Left ventricle myocardium superior (tissue), 1 donor: Measurements from ENCODE around the gene DOK6. TPM values are rescaled to one million over a fixed set of nuclear protein-coding genes. Genes with fewer than 3 reads are reported as not detected.
A peak's percentile ranks its signal among the peaks of the same experiment; 100 is the strongest.

Experiments
- ATAC-seq: fragments of 200-7000 bp; cut with Tn5 transposase; one replicate; pipeline ENCODE4 v1.9.1; 2020; ENCODE audit warnings: mild to moderate bottlenecking, moderate library complexity
- DNase-seq: peaks from one replicate; pipeline ENCODE4 v3.0.0-alpha.2; 2020
- intact Hi-C: fragments of 100-400 bp; cut with micrococcal nuclease; formaldehyde crosslinking; loops from one replicate; pipeline ENCODE4 v1.11.0; 2022
- total RNA-seq: library from RNA; stranded (reverse); fragmentation: NEBNext Ultra II Directional; extraction: Animal tissue kit (Norgen Biotek cat#: 25700); gene quantifications from one replicate; pipeline ENCODE4 v1.2.1, GENCODE V29; 2021
- donor health status: DM: no; HTN: yes; CAD: no; lungs with severe emphysema.

Gene DOK6
- total RNA-seq, 1 donor from 2014 or later: 15.5 TPM

DNA sequence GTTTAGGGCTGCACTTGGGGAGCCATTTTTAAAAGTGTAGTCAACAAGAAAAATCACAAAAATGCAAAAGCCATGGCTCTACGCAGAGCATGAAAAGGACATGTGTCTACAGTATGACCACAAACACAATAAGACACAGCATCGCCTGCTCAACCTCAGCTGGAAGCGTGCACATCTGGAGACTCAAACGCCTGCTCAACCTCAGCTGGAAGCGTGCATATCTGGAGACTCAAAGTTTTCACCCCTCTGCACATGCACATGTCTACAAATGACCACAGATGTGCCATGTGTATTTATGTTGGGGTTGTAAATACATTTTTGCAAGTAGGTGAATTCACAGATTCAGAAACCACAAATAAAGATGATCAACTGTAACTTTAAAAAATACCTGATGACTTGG, 196.9 kb downstream of the DOK6 start:
- no peak for DNase-seq
- intact Hi-C loops: no loop called here
- ATAC-seq: no peak

DNA sequence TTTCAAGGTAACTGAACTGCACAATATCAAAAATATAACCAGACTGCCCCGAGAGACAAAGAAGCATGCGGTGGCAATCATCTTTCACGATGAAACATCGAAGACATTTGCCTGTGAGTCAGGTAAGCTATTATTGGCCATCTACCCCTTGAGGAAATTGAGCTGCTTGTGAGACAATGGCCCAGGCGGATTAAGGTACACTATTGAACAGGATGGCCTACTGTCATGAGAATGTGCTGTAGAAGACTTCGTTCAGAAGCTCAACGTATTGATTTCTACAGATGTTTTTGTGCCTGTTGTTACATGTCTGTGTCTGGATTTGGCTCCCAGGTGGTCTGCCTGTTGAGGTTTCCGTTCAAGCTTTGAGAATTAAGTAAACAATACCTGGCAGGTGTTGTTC, 198.7 kb downstream of the DOK6 start:
- ATAC-seq (no peak), DNase-seq (no peak)
- intact Hi-C loops: no loop called here

DNA sequence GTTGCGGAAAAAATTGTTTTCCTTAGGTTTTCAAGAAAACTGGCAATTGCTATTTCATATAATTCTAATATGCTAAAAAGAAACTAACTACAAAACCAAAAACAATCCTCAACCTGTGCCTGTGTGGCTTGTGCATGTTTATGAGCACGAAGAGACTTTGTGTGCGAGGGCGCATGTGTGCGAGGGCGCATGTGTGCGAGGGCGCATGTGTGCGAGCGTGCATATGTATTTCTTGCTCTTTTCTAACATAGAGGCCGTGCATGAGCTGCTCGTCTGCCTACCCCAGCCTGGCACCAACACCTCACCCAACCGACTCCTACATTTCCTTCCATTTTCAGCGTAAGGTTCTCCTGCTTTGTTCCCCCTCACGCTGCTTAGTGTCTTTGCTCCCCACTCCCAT, 211.6 kb downstream of the DOK6 start:
- ATAC-seq: no peak
- intact Hi-C loops: no loop called here
- no peak for DNase-seq

DNA sequence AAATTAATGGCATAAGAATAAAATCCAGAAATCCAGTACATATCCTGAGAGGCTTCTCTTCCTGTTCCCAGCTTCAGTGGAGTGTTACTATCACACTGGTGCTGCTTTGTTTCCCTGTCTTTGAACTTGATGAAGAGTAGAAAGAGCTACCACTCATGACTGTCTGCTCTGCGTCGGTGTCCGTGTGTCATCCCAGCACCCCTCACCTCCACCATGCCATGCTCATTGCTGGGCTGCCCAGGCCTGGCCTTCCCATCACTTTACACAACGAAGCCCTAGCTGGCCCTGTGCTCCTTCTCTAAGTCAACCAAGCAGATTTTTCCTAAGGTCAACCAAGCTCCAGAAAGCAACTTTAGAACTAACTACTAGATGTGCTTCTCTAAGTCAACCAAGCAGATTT, 215.4 kb downstream of the DOK6 start:
- intact Hi-C loops: no loop called here
- DNase-seq (no peak), ATAC-seq (no peak)

DNA sequence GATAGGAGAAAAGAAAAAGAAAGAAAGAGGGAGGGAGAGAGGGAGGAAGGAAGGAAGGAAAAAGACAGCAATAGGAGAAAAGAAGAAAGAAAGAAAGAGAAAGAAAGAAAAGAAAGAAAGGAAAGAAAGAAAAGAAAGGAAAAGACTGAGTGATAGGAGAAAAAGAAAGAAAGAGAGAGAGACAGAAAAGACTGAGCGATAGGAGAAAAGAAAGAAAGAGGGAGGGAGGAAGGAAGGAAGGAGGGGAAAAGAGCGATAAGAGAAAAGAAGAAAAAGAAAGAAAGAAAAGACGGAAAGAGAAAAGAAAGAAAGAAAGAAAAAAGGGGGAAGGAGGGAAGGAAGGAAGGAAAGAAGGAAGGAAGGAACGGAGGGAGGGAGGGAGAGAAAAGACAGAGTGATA, 216.7 kb downstream of the DOK6 start:
- no peak for DNase-seq
- ATAC-seq: no peak
- intact Hi-C loops: no loop called here

DNA sequence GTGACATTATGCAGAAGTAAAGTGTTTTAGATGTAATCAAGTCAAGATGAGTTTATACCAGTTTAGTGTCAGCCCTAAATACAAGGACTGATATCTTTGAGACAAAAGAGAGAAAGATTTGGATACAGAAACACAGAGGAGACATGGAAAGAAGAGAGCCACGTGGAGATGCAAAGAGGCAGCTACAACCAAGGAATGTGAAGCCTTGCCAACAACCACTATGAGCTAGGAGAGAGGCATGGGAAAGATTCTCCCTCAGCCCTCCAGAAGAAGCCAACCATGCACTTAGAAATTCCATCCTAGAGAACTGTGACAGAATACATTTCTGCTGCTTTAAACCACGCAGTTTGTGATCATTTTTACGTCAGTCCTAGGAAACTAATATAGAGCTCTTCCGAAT, 217.2 kb downstream of the DOK6 start:
- ATAC-seq (no peak), DNase-seq (no peak)
- intact Hi-C loops: no loop called here

DNA sequence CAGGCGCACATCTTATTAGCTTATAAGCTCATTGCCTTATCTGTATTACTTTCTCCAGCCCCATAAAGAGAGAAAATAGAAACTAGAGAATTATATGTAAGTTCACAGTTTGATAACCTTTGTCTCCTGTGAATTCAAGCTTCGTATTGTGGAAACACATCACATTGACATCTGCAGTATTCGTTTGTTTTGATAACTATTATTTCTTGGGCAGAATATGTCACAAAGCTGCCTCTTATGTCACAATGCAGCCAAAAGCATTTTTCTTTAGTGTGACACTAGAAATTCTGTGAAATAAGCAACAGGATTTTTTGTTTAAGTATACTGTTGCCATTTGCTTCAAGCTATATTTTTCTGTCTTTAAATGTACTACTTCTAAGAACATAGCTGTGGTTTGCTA, 221.5 kb downstream of the DOK6 start:
- DNase-seq (no peak), ATAC-seq (no peak)
- intact Hi-C loops: no loop called here

DNA sequence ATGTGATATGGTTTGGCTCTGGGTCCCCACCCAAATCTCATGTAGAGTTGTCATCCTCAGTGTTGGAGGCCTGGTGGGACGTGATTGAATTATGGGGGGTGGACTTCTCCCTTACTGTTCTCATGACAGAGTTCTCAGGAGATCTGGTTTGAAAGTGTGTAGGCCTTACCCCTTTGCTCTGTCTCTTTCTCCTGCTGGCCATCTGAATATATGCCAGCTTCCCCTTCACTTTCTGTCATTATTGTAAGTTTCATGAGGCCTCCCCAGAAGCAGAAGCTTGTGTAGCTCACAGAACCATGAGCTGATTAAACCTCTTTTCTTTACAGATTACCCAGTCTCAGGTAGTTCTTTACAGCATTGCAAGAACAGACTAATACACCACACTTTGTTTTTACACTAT, 222.3 kb downstream of the DOK6 start:
- DNase-seq (no peak), ATAC-seq (no peak)
- intact Hi-C loops: no loop called here

DNA sequence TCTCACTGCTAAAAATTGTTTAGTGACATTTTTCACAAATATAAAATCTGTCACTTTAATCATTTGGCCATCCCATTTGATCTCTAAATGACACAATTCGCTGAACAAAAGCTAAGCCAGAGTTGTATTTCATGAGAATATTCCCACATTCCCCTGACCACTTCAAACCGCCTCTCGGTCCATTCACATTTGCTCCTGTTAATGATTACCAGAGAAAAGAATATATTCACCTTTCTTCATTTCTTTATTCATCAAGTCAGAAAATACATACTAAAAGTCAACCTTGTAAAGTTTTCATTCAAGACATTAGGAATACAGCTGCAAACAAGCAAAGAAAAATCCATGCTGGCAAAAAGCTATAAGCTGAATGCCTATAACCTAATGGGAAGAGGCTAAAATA, 225.5 kb downstream of the DOK6 start:
- ATAC-seq: no peak
- intact Hi-C loops: no loop called here
- no peak for DNase-seq

DNA sequence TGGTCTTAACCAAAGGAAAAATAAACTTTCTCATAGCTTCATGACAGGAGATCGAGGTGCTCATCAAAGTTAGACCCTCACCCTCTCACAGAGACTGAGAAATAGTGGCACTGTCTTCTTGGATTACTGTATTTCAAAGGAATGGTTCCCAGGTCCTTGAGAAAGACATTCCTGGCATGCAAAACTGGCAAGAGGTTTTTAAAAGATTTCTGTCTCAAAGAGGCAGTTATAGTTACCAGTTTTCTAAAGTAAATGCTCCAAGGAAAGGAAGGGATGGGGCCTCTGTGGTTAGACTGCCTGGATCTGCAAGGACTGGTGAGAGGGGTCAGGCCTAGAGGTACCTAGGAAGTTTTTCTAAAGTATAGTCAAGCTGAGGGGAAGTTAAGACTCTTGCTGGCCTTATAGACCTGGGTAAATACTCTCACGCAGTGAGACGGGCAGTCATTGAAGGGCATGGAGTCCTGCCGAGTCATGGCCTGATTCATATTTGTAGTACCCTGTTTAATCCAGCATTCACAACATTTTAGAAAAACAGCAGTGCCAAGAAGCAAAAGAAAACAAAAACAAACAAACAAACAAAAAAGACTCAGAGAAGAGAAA, 226.1 kb downstream of the DOK6 start:
- intact Hi-C loops: no loop called here
- DNase-seq: no peak
- ATAC-seq: no peak

DNA sequence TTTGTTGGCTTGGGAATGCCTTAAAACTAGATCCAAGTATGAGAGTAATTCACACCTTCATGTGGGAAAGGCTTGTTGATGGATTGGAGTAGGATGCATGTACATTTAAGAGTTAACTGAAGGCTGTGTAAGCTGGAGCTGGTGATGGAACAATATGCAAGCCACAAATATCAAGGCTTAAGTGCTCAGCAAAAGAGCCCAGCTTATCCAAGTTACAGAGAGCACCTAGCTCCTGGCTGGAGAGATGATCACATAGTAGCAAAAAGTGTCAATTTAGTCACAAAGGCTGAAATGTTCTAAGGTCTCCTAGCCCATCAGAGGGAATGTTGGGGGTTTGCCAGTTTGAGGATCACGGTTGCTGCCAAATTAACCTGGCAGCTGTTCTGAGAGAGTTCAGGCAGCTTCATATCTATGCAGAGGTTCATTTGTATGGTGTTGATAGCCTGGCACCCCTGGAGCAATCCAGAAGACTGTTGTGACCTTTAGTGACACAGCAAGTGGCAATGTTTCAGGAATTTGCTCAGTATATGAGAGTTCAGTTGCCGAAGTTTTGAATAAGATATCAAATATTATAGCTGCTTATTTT, 228.2 kb downstream of the DOK6 start:
- ATAC-seq: peak; percentile 93
- intact Hi-C loops: no loop called here
- no peak for DNase-seq

DNA sequence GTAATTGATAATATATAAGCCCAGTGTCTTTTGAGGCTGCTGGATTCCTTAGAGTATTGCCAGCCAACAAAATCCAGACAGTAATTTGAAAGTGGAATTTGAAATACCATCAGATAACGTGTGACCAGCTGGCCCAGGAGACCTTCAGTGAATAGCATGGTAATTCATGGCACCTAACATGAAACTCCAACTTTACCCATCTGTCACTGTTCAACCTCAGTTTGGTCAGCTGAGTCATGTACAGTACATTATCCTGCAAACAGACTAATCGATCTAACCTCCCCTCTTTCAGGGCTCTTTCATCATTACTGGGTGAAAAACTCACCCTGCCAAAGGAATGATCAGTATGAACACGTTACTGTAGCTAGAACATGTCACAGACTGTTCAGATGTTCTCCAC, 230.6 kb downstream of the DOK6 start:
- intact Hi-C loops: no loop called here
- DNase-seq (no peak), ATAC-seq (no peak)

DNA sequence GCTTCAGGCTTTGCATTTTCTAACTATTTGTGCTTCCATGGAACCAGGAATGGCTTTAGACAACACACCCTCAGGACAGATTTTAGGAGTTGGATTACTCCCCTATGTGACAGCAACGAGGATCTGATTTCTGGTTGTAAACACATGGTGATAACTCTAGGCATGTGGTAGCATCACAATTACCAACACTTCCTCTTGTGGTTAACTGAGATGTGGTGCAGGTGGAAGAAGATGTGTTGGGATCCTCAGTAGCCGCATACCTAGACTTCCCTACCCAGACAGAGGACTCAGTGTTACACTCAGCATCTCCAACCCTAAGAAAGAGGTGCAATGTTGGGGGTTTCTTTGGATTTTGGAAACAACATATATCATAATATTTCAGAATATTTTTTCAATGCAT, 234.8 kb downstream of the DOK6 start:
- no peak for DNase-seq
- intact Hi-C loops: no loop called here
- no peak for ATAC-seq

DNA sequence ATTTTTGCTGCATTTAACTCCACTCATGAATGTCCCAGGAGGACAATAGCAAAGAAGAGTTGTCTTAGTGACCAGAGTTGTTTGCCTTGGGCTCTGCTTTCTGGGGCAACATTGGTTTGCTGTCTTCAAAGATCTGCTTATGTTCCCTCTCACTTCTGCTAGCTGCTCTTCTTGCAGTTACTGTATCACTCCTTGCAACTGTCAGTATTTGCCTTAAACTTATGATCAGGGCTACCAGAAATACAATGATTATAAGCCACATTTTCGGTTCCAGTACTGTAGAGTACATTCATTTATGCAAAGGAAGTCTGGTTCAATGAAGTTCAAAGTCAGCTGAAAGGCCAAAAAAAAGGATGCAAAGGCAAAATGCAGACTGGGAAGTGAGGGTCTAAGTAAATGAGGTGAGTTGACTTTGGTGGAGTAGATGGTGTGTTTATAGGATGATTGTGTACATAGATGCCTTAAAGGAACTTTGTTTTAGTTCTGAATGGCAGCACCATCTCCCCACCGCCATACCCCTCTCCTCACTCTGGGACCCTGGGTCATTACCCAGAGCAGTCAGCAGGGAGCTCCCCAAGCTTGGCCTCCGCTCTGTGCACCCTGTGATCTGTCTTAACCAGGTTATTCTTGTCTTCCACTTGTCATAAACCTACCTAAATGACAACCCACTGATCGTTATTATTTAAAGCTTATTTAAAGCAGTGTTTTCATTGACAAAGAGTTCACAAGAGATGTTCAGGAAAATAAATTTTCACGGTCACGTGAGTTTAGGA, 236.0 kb downstream of the DOK6 start:
- no peak for DNase-seq
- intact Hi-C loops: no loop called here
- peak; percentile 68 for ATAC-seq

DNA sequence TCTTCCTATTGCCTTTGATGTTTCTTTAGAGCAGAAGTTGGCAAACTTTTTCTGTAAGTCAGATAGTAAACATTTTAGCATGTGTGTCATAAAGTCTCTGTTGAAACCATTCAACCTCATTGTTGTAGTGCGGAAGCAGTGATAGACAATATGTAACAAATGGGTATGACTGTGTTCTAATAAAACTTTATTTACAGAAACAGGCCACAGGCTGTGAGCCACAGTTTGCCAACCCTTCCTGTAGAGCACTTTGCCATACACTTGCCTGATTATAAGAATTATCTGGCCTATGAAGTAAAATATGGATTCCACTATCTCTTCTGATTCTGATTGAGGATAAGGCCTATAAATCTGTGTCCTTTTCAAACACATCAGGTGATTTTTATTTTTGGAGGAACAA, 237.4 kb downstream of the DOK6 start:
- DNase-seq (no peak), ATAC-seq (no peak)
- intact Hi-C loops: no loop called here

DNA sequence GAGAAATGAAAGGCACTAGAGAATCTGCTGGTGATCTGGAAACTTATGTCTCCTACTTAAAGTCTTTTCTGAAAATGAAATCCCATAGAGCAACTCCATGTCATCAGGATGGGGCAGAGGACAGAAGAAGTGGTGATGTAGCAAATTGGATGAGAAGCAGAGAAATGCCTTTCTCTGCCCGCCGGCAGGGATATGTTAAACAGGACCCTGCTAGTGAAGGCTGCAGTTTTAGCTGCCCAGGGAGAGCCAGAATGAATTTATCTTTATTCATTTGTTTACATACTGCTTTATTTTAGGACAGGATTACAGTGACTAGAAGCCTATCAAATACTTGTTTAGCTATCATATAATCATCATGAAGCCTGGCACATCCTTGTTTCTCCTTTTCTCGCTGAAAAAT, 247.0 kb downstream of the DOK6 start:
- ATAC-seq: no peak
- intact Hi-C loops: no loop called here
- no peak for DNase-seq

DNA sequence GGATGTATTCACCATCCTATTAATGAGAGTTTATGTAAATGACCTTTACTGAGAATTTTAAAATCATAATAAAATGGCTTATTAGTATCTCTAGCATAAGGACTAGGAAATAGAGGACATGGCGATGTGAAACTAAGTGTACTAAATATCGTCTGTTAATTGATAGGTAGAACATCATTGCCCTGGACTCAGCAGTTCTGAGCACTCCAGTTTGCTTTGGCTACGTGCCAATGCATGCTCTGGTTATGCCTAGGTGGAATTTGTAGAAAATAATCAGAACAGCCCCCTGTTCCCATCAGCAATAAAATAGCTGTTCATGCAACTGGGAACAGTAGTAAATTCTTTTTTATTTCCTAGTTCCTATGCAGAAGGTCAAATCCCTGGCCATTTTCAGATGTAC, 247.8 kb downstream of the DOK6 start:
- ATAC-seq: no peak

DNA sequence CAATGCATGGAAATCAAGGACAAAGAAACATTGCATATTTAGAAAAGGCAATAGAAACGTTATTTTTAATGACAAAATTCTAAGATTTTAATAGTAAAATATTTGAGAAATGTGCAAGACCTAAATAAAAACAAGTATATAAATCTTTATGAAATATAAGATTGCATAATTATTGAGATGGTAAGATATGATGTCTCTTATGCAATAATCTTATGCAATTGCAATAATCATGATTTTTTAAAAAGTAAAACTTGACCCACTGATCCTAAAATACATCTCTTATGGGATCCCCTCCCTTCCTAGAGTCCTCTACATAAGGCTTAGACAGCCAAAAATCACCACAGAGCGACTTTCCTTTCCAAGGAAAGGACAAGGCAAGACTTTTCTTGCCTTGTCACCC, 249.0 kb downstream of the DOK6 start:
- no peak for DNase-seq
- intact Hi-C loops: no loop called here
- ATAC-seq: no peak

More for the DNA sequence above, 247.8 kb downstream of the DOK6 start:
- intact Hi-C loops: no loop called here
- no peak for DNase-seq

DNA sequence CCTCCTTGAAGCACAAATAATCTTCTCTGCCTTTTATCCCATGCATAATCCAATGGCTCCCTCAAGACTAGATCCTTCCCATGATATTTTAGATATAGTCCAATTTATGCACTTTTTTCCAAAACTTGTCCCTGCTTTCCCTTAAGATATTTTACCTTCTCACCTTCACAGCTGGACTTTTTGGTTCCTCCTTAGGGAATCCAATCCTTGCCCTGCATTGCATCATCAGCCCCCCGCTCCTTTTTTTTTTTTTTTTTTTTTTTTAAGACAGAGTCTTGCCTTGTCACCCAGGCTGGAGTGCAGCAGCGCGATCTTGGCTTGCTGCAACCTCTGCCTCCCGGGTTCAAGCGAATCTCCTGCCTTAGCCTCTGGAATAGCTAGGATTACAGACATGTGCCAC, 250.6 kb downstream of the DOK6 start:
- intact Hi-C loops: no loop called here
- DNase-seq (no peak), ATAC-seq (no peak)

DNA sequence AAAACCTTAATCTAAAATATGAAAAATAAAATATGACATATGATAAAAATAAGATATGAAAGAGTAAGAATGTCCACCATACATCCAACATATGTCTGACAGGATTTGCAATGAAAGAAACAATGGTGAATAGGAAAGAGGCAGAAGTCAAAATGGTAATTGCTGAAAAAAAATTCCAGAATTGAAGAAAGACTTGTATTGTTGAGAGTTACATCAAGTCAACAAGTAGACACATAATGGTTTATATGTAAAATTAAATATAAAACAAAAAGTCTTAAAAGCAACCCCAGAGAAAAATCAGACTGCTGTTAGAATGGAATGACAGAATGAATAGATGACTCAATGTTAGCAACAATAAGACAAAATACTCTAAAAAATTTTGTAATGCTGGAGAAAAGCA, 255.1 kb downstream of the DOK6 start:
- intact Hi-C loops: no loop called here
- DNase-seq: no peak
- no peak for ATAC-seq

DNA sequence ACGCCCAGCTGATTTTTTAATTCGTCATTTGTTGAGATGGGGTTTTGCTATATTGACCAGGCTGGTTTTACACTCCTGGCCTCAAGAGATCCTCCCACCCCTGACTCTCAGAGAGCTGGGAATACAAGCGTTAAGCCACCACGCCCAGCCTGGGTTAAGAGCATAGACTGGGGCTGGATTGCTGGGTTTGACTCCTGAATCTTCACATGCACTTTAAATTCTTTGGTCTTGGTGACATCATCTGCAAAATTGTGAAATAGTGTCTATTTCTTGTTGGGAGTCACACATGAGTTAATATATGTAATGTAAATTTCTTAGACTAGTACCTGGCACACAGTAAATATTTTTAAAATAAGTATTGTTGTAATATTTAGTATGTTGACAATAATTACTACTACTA, 257.4 kb downstream of the DOK6 start:
- no peak for ATAC-seq
- intact Hi-C loops: no loop called here

More for the DNA sequence above, 257.4 kb downstream of the DOK6 start:
- DNase-seq: no peak
